AG09319 (cell line): ENCODE data around the gene STK40.

ENCODE experiments used
- DNase-seq: peaks from one replicate; pipeline ENCODE4 v3.0.0-alpha.2; 2010; ENCODE audit warnings: low read depth; ENCODE audit errors: extremely low read depth
- CTCF ChIP-seq: IDR thresholded peaks from 2 replicates; pipeline ENCODE4 v1.5.1; 2011; ENCODE audit warnings: low read depth, mild to moderate bottlenecking, inconsistent platforms, low read length, moderate library complexity

STK40 gene

GRCh38 chr1:36389999-36390398 is 4.3 kb upstream of the STK40 start:
- TF ChIP-seq CTCF = no peak
- no peak for DNase-seq

GRCh38 chr1:36389261-36389660 is 3.5 kb upstream of the STK40 start:
- no peak for TF ChIP-seq CTCF
- no peak for DNase-seq

GRCh38 chr1:36387141-36387949 is 1.6 kb upstream of the STK40 start:
- peak; percentile 61 for DNase-seq
- TF ChIP-seq CTCF = no peak

- peak; percentile 99 for DNase-seq
- TF ChIP-seq CTCF = no peak
These were observed 779 bp upstream of the STK40 start for GRCh38 chr1:36386265-36387140.

GRCh38 chr1:36384542-36385409 is 948 bp downstream of the STK40 start:
- DNase-seq = no peak
- no peak for TF ChIP-seq CTCF

- TF ChIP-seq CTCF = no peak
- DNase-seq = no peak
These were observed 2.5 kb downstream of the STK40 start for GRCh38 chr1:36383240-36383639.
